Rectal smooth muscle tissue (tissue), 1 donor: ENCODE results near the gene KNCN.
A peak's percentile ranks its signal among the peaks of the same experiment; 100 is the strongest.

Experiments used
- H3K27ac ChIP-seq: one replicate; pipeline ENCODE4 v1.7.0; 2013; ENCODE audit warnings: low read depth, low read length, inconsistent platforms
- H3K27me3 ChIP-seq: one replicate; pipeline ENCODE4 v1.7.0; 2013; ENCODE audit warnings: low read length; ENCODE audit not compliant: control insufficient read depth, insufficient read depth
- H3K36me3 ChIP-seq: one replicate; pipeline ENCODE4 v1.7.0; 2013; ENCODE audit warnings: low read length; ENCODE audit not compliant: control insufficient read depth, insufficient read depth
- H3K4me1 ChIP-seq: one replicate; pipeline ENCODE4 v1.7.0; 2013; ENCODE audit warnings: low read length; ENCODE audit not compliant: control insufficient read depth, insufficient read depth
- H3K4me3 ChIP-seq: one replicate; pipeline ENCODE4 v1.7.0; 2013; ENCODE audit warnings: low read length
- H3K9ac ChIP-seq: one replicate; pipeline ENCODE4 v1.7.0; 2013; ENCODE audit warnings: low read length

Gene KNCN

DNA sequence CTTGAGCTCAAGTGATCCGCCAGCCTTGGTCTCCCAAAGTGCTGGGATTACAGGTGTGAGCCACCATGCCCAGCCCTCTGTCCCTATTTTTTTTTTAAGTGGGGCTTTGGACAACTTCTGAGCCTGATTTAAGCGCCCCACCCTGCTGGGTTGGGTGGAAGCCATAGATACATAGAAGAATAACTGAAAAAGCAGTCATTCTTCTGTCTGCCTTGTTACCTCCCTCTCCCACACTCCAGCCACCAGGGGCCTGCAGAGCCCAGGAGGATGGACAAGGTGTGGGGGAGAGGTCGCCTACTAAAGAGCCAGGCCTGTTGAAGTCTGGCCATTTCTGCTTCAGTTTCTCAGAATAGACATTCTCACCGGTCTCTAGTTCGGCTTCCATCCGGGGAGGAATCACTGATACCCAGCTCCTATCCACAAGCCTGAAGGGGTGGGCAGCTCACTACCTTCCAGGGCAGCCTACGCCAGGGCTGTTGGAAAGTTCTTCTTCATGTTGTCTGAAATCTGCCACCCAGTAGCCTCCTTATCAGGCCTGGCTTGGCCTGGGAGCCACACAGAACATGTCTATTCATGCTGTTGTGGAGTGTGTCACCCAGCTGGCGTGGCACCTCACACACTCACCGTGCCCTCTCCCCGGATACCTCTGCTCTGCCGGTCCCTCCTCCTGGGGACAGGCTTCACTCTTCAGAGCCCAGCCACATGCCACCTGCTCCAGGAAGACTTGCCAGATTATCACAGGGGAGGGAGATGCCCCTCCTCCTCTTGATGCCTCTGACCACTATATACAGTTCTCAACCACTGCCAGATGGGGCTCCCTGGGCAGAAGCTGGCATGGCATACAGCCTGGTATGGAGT, 27.7 kb downstream of the KNCN start:
- Histone ChIP-seq H3K4me1 (no peaks in the 10 kb centered on the region), H3K9ac (no peak overlapping the region), H3K4me3 (no peak overlapping the region), H3K27ac (no peak overlapping the region), H3K27me3 (no peaks in the 10 kb centered on the region), H3K36me3 (no peaks in the 10 kb centered on the region)

DNA sequence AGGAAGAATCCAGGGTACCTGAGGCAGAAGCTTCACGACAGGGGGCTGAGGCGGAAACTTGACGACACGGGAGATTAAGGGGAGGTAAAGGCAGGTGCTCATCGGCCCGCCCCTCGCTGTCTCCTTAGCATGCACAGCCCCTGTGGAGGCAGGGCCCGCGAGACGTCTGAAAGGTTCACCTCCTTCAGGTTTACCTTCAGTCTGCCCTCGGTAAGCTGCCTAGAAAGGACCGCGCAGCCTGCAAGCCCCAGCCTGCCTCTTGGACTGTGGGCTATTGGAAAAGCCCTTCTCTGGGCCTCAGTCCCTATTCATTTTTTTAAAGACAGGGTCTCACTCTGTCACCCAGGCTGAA, 28.5 kb downstream of the KNCN start:
- Histone ChIP-seq H3K4me1 (no peaks in the 10 kb centered on the region), H3K9ac (no peak overlapping the region), H3K27me3 (no peaks in the 10 kb centered on the region), H3K4me3 (no peak overlapping the region), H3K36me3 (no peaks in the 10 kb centered on the region), H3K27ac (no peak overlapping the region)

DNA sequence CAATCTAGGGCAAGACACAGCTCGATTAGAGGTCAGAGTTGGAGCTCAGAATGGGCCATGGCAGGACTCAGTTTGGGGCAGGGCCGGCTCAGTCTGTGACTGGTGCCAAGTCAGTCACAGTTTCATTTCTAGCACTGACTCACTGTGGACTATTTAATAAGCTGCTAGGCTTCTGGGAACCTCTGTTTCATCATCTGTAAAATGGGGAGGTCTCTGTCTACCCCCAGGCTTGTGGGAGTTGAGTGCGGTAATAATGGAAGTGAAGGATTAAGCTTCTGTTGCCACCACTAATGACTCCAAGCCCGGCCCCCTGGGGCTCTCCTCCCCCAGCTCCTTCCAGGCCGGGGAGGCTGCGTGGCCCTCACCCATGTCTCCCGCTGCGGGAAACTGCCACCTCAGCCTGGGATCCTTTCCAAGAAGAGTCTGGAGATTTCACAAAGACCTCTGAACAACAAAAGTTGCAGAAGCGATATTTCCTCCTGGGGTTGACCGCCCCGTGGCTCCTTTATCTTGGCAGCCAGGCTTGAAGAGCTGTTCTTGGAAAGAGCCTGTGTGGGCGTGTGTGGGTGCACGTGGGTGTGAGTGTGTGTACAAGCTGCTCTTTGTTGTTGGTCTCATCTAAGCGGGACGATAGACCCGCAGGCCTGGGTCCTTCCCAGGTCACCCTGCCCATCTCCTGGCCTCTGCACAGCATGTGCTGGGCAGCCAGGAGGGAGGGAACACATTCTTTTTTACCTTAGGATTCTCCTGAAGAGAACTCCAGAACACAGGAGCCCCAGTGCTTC, 29.1 kb downstream of the KNCN start:
- Histone ChIP-seq H3K9ac (no peak overlapping the region), H3K27ac (no peak overlapping the region)

DNA sequence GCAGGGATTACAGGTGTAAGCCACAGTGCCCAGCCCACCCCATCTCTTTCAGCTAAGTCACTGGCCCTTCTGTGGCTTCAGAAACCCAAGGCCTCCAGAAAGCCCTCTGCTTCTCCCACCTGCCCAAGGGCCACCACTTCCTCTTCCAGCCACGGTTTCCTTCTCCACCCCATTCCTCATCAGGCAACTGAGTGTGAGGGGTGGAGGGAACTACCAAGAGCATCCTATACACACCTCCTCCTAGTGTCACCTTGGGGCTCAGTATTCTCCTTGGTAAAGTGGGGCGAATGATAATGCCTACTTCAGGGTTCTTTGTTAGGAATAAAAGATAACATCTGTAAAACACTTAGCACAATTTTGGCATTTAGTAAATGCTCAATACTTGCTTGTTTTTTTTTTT, 30.0 kb downstream of the KNCN start:
- H3K9ac ChIP-seq = no peak overlapping the region
- H3K36me3 ChIP-seq = no peaks in the 10 kb centered on the region
- H3K27me3 ChIP-seq = no peaks in the 10 kb centered on the region
- H3K27ac ChIP-seq = no peak overlapping the region
- no peaks in the 10 kb centered on the region for H3K4me1 ChIP-seq
- no peak overlapping the region for H3K4me3 ChIP-seq

More for the DNA sequence above, 29.1 kb downstream of the KNCN start:
- Histone ChIP-seq H3K36me3 (no peaks in the 10 kb centered on the region), H3K27me3 (no peaks in the 10 kb centered on the region), H3K4me1 (no peaks in the 10 kb centered on the region), H3K4me3 (peak overlapping the region; percentile 3)

DNA sequence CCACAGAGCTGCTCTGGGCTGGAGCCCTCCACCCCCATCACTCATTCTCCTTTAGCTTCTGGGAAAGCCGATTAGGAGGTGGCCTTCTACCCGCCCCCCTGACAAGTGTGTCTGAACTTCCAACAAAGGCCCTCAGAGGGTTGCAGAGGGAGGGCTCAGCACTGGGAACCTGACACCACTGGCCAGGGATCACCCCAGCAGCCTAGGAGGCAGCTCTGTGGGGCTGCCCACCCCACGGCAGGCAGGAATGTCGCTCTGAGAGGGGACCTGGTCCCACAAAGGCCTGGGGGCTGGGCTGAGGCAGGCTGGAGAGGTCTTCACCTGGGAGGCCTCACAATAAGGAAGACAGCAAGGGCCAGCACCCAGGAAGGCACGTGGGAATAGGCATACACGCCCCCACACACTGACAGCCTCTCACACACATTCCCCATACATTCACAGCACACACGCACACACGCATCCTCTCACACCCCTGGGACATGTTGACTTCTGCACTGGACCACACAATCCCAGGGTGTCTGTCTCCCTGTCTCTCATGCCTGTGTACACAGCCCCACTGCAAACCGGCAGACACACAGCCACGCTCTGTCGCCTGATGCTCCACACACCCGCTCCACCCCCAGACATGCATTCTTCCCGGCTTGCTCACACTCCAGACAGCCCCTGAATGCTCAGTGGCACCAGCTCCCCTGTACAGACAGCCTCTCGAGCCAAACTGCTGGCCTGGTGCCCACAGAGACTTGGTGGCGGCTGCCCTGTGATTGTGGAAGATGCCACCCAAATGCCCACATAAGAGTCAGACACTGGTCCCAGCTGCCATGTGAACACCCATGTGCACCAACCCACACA, 31.2 kb downstream of the KNCN start:
- Histone ChIP-seq H3K9ac (no peak overlapping the region), H3K4me1 (no peaks in the 10 kb centered on the region), H3K4me3 (no peak overlapping the region), H3K27me3 (no peaks in the 10 kb centered on the region), H3K36me3 (no peaks in the 10 kb centered on the region), H3K27ac (no peak overlapping the region)

DNA sequence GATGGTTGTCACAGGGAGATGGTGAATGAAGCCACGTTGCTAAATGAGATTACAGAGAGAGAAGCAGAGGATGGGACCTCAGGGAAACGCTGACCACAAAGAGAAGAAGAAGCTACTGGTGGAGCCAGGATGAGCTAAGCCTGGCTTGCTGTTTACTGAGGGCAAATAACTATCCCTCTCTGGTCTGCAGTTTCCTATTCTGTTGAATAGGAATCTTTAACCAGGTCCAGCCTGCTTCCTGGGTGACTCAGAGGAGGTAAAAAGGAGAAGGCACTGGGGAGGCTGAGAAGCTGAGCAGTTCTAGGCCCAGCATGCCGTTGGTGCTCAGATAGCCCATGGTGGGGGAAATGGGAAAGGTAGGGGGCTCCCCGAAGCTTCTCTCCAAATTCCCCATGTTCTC, 32.2 kb downstream of the KNCN start:
- Histone ChIP-seq H3K4me1 (no peaks in the 10 kb centered on the region), H3K9ac (no peak overlapping the region), H3K4me3 (no peak overlapping the region), H3K36me3 (no peaks in the 10 kb centered on the region), H3K27me3 (no peaks in the 10 kb centered on the region), H3K27ac (no peak overlapping the region)

DNA sequence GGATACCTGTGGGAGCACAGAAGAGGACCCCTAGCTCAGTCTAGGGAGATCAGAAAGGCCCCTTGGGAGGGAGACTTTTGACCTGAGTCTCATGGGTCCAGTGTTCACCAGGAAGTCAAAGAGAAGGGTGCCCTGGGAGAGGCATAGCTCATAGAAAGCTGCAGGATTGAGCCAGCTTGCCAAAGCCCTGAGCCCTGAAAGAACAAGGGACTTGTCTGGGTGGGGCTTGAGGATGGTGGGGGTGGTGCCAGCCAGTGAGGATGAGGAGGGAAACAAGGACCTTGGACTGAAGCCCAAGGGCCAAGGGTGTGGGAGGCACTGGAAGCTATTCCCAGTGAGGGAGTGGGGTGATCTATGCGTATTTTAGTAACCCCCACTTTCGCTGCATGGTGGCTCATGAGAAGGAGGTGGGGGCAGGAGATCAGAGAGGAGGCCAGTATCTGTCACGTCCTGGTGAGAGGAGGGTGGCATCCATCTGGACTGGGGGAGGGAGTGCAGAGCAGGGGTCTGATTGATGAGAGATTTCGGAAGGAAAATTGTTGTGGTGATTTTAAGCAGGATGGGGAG, 33.4 kb downstream of the KNCN start:
- H3K4me3 ChIP-seq = no peak overlapping the region
- H3K4me1 ChIP-seq = no peaks in the 10 kb centered on the region
- no peaks in the 10 kb centered on the region for H3K27me3 ChIP-seq
- no peaks in the 10 kb centered on the region for H3K36me3 ChIP-seq
- H3K27ac ChIP-seq = no peak overlapping the region
- H3K9ac ChIP-seq = no peak overlapping the region

DNA sequence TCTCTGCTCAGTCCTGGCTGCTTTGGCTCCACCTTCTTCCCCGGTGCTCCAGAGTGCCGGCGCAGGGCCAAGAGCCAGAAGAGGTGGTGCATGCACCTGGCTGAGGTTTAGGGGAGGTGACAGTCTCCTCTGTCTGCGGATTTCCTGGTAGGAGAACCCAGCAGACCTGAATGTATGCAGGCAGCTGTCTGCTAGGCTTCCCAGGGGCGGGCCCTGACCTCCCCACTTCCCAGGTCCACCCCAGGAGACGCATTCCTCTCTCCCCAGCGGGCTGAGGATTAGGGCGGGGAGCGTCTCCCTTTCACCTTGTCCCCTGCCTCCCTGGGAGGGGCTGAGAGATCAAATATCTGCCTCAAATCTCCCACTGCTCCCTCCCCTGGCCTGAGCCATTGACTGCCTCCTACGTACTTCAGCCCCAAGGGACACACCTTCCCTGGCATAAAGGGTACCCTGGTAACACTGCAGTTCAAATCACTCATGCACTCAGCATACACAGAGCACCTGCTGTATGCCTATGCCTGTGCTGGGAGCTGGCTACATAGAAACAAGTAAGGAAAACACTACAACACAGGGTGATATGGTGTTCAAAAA, 34.3 kb downstream of the KNCN start:
- H3K27ac ChIP-seq = no peak overlapping the region
- H3K4me1 ChIP-seq = no peaks in the 10 kb centered on the region
- no peaks in the 10 kb centered on the region for H3K27me3 ChIP-seq
- no peak overlapping the region for H3K9ac ChIP-seq
- no peaks in the 10 kb centered on the region for H3K36me3 ChIP-seq
- no peak overlapping the region for H3K4me3 ChIP-seq

DNA sequence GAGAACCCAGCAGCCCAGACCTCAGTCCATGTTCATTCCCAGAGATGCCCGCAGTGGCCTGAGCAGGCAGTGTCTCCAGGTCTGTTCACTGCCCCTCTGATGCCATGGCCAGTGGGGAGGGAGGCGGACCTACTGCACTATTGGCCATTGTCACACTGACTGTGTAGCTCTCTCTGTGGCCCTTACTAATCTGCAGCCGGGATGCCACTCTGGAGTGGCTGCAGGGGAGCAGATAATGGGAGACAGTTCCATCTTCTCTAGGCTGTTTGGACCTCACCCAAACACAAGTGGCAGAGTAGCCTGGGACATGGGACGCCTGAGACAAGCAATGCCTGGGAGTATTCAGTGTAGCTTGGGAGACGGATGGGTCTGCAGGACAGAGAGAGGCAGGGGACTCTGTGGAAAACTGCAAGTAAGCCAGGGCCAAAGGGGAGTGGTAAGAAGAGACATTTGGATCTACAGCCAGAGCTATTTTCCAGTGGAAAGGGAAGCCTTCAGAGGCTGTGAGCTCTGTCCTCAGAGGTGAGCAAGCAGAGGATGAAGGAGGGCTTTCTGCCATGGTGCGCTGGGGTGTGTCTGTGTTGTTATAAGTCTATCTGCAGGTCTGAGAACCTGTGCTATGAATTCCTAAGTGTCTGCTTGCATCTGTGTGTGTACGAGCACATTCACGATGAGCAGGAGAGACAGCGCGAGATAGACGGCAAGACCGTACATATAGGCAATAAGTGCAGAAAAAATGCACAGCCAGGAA, 35.1 kb downstream of the KNCN start:
- Histone ChIP-seq H3K4me1 (no peaks in the 10 kb centered on the region), H3K9ac (no peak overlapping the region), H3K4me3 (no peak overlapping the region), H3K36me3 (no peaks in the 10 kb centered on the region), H3K27ac (no peak overlapping the region), H3K27me3 (no peaks in the 10 kb centered on the region)

DNA sequence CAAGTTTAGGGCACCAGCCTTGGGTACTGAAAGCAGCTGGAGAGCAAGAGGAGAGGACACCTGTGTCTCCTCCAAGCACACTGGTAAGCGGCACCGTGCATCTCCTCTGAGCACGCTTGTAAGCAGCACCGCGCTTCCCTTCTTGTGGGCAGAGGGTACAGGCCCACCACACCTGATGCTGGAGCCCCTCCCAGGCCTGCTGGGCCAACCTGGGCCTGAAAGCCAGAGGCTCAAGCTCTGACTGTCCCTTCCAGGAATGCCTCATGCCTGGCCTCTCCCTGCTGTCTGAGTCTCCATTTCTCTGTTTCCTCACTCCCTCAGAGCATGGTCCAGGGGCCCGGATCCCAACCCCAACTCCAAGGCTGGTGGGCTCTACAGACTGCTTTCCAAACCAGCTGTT, 35.9 kb downstream of the KNCN start:
- Histone ChIP-seq H3K27me3 (no peaks in the 10 kb centered on the region), H3K4me3 (no peak overlapping the region), H3K4me1 (no peaks in the 10 kb centered on the region), H3K27ac (no peak overlapping the region), H3K9ac (no peak overlapping the region), H3K36me3 (no peaks in the 10 kb centered on the region)

DNA sequence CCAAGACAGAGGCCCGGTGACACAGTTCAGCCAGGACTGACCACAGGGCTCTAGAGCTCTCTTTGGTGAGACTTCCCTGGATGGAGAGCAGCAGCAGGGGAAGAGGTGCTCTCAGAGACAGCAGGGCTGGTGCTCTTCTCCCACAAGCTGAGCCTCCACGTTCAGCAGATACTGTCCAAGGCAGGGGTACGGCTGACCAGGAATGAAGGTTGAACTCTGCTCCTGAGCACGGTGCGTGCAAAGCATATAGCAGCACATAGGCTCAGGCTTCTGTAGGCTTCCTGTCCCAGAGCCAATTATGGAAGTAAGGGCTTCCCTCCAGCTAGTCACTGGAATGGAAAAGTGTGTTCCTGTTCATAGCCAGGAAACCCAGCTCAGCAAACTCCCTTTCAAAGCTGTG, 37.9 kb downstream of the KNCN start:
- H3K4me3 ChIP-seq = no peak overlapping the region
- H3K27ac ChIP-seq = no peak overlapping the region
- H3K27me3 ChIP-seq = no peaks in the 10 kb centered on the region
- H3K36me3 ChIP-seq = no peaks in the 10 kb centered on the region
- H3K4me1 ChIP-seq = no peaks in the 10 kb centered on the region
- no peak overlapping the region for H3K9ac ChIP-seq
